ENCODE data around the gene RIBC1.

DNA sequence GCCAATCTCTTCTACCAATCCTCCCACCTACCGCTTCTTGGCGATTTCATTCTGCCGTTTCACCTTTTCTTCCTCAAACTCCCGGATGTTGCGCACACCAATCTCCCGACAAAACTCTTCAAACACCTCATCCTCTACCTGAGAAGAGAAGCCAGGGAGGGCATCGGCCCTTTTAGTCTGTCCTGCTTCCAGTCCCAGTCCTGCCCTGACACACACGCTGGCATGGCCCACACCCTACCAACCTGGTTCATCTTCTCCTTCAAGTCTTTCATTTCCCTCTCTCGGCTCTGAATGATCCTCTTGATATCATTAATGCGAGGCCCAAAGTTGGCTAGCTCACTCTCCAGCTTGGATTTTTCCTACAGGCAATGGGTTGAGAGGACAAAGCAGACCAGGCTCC lies 19.1 kb upstream of the RIBC1 start:
- TF ChIP-seq CTCF (conservative IDR thresholded peaks at IDR 0.05 in 1 of 2, IDR thresholded peaks at IDR 0.05 in 1 of 2; ENCODE audit: extremely low read depth in 1 of 2, insufficient read depth in 1 of 2, low read depth in 1 of 2, low read length in 2 of 2), result no peak
- TF ChIP-seq EZH2 (IDR thresholded peaks at IDR 0.05; ENCODE audit: borderline replicate concordance, low read length), result no peak
